EH (cell line): ENCODE measurements around the gene FOXO1.

Experiments
- DNase-seq: peaks from one replicate; pipeline ENCODE4 v3.0.0-alpha.2; 2015; ENCODE audit warnings: low read depth

The FOXO1 gene

DNA sequence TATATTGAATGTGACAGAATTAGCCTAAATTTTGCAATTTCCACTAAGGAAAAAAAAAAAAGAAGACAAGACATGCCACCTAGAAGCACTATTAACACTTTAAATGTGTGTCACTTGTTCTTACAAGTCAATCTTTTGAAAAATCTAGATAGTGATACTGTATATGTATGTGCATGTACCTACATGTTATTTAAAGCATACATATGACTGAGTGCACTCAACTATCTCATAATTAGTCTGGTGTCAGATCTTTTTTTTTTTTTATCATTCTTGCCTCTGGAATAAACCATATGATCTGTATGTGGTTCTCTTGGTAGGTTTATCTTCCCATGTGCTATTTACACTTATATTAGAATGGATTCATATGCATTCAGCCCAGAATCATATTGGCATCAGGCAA is 62.3 kb downstream of the FOXO1 start:
- DNase-seq: no peak

GRCh38 chr13:40600149-40600751 is 66.2 kb downstream of the FOXO1 start:
- no peak for DNase-seq

- DNase-seq: no peak
These were observed 66.7 kb downstream of the FOXO1 start for GRCh38 chr13:40599747-40600146.

GRCh38 chr13:40599124-40599523 is 67.3 kb downstream of the FOXO1 start:
- no peak for DNase-seq

DNA sequence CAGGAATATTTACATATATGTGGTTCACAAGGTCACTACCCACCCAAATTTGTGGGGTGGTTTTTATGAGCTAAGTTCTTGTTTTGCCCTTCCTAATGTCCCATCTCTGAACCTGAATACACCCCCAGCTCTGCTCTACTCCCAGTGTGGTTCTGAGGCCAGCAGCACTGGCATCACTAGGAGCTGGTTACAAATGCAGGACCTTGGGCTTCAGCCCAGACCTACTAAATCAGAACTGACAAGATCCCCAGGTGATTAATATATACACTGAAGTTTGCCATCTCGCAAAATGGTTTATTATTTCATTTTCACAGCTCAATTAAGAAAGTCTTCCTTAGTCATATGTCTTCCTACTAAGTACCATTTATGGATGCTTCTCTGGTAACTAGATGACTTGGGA is 67.9 kb downstream of the FOXO1 start:
- DNase-seq: no peak

DNA sequence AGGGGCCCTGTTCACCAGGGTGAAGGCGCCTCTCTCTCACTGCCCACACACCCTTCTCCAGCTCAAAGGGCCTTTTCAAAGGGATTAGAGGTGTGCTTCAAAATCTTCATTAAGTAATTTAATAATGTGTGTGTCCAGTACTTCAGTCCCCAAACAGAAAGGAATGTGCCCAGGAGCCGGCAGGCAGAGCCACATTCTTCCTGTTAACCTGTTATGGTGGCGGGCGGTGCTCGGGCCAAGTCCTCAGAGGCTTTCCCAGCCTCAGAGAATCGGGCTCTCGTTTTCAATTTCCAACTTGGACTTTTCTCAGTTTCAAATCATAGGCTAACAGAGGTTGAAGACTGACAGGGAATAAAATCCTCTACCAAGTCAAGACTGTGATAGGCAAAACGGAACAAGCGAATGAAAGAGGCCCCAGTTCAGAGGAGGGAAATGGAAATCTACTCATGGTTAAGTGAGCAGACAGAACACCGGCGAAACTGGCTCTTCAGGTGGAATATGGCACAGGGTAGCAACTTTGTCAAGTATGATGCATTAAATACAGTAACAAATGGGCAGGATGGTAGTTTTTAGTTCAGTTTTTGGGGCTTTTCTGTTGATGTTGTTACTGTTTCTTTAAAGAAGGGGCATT is 68.6 kb downstream of the FOXO1 start:
- no peak for DNase-seq

DNA sequence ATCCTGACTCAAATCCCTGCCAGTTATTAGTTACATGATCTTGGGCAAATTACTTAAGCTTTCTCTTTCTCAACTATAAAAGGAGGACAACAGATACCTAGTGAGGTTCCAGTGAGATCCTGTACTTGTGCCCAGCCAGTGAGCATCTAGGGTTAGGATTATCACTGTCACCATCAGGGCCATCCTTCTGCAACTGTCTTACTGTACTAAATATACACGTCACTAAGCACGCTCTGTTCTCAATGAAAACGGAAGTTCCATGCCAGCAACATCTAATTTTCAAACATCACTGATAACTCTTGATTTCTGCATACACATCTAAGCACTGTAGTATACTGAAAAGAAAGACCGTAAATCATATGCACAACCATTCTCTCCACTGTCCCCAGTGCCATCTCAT is 70.0 kb downstream of the FOXO1 start:
- DNase-seq: no peak

DNA sequence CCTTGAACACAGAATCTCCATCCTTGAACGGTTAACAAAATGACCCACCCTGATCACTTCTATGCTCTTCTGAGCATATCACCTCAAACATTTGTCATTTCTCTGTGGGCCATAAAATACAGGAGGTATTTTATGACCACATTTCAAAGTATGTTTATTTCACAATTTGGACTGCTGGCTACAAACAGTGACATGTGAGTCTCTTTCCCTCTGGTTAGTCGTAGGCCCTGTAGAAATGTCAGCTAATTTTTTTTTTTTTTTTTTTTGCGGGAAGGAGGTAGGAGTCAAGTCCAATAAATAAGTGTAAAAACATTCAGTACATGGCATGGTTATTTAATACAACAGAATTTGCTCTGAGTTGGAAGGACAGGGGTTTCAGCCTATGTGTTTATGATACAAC is 70.7 kb downstream of the FOXO1 start:
- peak; percentile 35 for DNase-seq

GRCh38 chr13:40592035-40592434 is 74.4 kb downstream of the FOXO1 start:
- no peak for DNase-seq

DNA sequence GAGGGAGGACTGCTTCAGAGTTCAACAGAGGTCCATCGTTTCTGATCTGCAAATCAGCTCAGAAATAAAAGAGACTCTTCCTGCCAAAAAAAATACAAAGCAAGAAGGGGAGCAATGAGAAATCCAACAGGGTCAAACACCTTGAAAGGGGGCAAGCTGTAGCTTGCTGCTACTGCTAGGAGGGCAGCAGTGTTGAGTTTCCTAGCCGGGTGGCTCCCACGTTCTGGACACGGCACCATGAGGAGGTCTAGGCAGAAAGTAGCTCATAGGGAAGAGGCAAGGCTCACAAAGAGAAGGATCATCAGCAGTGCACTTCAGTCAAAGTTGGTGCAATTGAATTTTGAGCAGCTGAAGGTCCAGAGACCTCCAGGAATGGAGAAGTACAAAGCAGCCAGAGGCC is 75.3 kb downstream of the FOXO1 start:
- DNase-seq: no peak

DNA sequence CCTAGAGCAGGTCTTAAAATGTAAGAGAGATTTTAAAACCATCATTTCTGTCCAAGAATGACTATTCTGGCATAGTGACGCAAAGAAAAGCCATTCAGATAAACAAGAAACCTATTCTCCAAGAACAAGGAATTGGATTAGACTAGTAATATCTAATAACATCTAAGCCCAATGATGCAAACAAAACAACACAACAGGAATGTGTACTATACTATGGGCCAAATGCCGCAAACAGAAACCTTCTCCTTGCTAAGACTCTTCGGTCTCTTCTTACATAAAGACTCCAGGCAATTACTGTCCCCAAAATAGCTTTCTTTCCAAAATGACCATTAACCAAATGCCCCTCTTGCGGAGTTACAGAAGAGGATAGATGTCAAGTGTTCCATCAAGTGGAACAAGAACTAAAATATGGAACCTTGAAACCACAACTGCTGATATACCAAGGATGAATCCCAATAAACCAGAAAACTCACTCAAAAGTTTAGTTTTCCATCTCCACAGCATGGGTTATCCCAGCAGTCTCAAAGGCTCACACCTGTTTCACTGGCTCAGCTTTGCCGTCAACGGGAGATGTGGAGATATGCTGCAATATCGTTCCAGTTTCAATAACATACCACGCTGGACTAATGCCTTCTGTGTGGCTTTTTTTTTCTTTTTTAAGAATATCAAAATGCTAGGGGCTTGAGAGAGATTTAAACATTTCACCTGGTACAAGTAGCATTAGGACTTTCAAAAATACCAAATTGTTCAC is 76.2 kb downstream of the FOXO1 start:
- DNase-seq: no peak

GRCh38 chr13:40589285-40590109 is 76.9 kb downstream of the FOXO1 start:
- DNase-seq: peak; percentile 68

DNA sequence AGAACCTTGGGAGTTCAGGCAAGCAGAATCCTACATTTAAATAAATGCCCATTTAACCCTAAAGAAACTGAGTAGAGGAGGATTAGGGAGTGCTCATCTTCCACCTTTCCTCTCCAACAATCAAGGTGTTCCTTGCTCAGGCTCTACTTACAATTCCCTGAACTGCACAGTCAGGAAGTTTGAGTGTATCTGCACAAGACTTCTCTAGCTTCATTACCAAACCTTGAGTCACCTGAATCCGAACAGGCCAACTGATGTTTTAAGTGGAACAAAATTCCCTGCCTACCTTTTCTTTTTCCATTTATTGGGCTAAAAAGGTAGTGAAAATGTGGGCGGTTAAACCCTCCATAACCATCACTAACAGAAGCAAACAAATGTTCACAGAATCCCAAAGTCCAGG is 78.3 kb downstream of the FOXO1 start:
- DNase-seq: no peak

DNA sequence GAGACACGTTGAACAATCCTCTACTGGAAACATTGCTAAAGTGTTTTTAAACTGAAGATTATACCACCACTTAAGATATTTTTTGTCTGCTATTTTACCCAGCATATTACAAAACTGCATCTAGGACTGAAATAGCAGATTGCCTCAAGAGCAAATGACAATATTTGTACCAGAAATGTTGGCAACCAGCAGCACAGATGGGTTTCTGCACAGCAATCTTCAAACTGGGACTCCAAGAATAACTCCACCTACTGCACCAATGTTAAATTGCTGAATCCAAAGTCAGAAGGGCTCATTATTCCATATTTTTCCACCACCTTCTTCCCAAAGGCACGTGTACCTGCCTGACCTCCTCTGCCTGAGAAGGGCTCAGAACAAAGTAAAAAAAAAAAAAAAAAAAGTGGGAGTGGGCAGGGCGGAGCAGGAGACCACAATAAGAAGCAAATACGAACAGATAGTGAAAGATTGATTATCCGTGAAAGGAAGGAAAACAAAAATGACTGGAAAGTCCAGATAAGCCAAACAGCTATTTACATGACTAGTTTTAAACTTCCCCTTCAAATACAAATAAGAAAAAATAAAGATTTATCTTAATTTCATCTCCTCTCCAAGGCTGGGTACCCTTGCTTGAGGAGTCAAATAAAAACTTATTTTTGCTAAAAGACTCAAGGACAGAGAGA is 79.4 kb downstream of the FOXO1 start:
- DNase-seq: no peak

- DNase-seq: peak; percentile 39
These were observed 80.5 kb downstream of the FOXO1 start for GRCh38 chr13:40585911-40586471.

DNA sequence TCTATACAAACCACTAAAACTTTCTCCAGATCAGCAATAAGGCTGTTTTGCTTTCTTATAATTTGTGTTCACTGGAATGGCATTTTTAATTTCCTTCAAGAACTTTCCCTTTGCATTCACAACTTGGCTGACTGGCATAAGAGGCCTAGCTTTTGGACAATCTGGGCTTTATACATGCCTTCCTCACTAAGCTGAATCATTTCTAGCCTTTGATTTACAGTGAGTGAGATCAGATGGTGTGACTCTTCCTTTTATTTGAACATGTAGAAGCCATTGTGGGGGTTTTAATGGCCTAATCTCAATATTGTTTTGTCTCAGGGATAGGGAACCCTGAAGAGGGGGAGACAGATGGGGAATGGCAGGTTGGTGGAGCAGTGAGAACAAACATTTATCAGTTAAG is 82.7 kb downstream of the FOXO1 start:
- no peak for DNase-seq

- DNase-seq: no peak
These were observed 83.9 kb downstream of the FOXO1 start for GRCh38 chr13:40582531-40582930.

DNA sequence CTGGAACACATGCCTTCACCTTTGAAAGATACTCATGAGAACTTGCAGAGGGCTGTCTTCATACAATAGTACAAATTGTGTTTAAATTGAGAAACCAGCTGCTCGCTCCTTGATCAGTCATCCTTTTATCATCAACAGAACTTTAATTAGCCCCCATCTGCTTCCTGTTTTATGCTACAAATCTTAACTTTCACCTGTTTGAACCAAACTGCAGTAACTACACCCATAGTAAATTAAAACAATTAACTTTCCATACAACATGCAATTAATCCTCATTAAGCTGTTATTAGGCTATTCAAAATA is 85.2 kb downstream of the FOXO1 start:
- no peak for DNase-seq

- DNase-seq: no peak
These were observed 85.7 kb downstream of the FOXO1 start for GRCh38 chr13:40580566-40581276.

DNA sequence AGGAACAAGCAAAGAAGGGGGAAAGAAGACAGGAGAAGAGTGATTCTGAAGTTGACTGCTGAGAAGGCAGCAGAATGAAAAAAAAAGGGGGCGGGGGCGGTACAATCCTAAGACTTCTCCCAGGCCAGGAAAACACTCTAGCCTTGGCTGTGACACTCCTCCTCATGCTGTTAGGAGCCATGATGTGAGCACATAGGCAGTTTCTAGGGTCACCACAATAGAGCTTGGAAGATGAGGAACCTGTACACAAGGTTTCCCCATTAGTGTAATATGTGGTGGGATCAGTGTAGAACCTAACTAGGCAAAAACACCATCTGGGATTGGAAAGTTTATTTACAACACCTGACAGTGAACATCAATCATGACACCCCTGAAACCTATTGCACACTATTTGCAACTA is 86.9 kb downstream of the FOXO1 start:
- DNase-seq: no peak

DNA sequence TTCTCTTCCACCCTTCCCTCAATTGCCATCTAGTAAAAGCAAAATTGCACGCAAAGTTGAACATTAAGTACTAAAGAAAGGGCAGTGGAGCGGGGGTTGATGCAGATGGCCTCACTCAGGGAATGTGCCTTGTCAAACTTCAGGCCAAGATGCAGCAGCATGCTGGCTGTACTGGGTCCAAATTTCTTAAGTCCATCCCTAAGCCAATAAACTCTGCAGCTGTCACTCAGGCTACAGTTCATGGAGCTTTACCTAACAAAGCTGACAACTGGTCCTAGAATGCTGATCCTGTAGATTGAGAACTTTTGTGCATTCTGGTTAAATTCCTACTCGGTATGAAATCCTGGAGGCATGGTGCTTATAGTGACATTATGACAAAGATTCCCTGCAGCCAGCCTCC is 88.4 kb downstream of the FOXO1 start:
- DNase-seq: no peak
